H1 (cell line): ENCODE measurements around the gene UNK. TPM values are rescaled to one million over a fixed set of nuclear protein-coding genes. Genes with fewer than 3 reads are reported as not detected.

ENCODE experiments used
- CREB1 ChIP-seq: IDR thresholded peaks from 2 replicates; pipeline ENCODE4 v1.6.1; 2012; ENCODE audit warnings: inconsistent platforms
- E2F6 ChIP-seq: IDR thresholded peaks from 2 replicates; pipeline ENCODE4 v1.6.1; 2012; ENCODE audit warnings: inconsistent platforms
- FOSL1 ChIP-seq: IDR thresholded peaks from 2 replicates; pipeline ENCODE4 v1.6.1; 2011; ENCODE audit warnings: mild to moderate bottlenecking, low read depth, low read length, moderate library complexity; ENCODE audit not compliant: insufficient read depth
- NANOG ChIP-seq: IDR thresholded peaks from 2 replicates; pipeline ENCODE4 v1.6.1; 2011; ENCODE audit warnings: low read length, low read depth, mild to moderate bottlenecking, inconsistent platforms; ENCODE audit not compliant: insufficient read depth, poor library complexity, severe bottlenecking
- TEAD4 ChIP-seq: IDR thresholded peaks from 2 replicates; pipeline ENCODE4 v1.6.1; 2012; ENCODE audit warnings: low read depth, low read length, inconsistent platforms, mixed read lengths
- polyA plus RNA-seq, 7 experiments: library from polyadenylated mRNA; depleted of rRNA in 3 of 7; stranded (reverse) in 5 of 7; unstranded in 2 of 7; fragments of >200 nt in 5 of 7; fragments of 200-250 nt in 2 of 7; gene quantifications; 1 replicate in 5 of 7; 2 replicates in 1 of 7; 4 replicates in 1 of 7; pipeline versions ENCODE4 v1.2.1 to v1.2.3, GENCODE V29; 2011 to 2013; ENCODE audit warnings: missing spikeins in 2 of 7, mixed read lengths in 2 of 7
- total RNA-seq: library from RNA; stranded (reverse); fragmentation: NEBNext Ultra II Directional; extraction: Animal tissue kit (Norgen Biotek cat#: 25700); gene quantifications from 2 replicates; pipeline ENCODE4 v1.2.1, GENCODE V29; 2021

The UNK gene
- total and polyA plus RNA-seq, 2 of the 8 experiments (the other 6 are each of a cell fraction or from before 2014, with no cell fraction given): 24.2 to 33.3 TPM

GRCh38 chr17:75807861-75808260, 23.3 kb downstream of the UNK start (continued):
- TF ChIP-seq E2F6 (no peak), NANOG (no peak), TEAD4 (no peak), FOSL1 (no peak), CREB1 (no peak)
